Epidermal melanocyte (primary cell): ENCODE measurements around the gene ANTXR1.

Source experiments
- DNase-seq: peaks from one replicate; pipeline ENCODE4 v3.0.0; 2011; ENCODE audit warnings: low spot score; ENCODE audit not compliant: insufficient read length

ANTXR1 gene

GRCh38 chr2:69177785-69178636 lies 165.0 kb downstream of the ANTXR1 start:
- peak; percentile 46 for DNase-seq

GRCh38 chr2:69178756-69179155 lies 165.8 kb downstream of the ANTXR1 start:
- no peak for DNase-seq

- DNase-seq = no peak
Measured at GRCh38 chr2:69180227-69180626, 167.2 kb downstream of the ANTXR1 start.

DNA sequence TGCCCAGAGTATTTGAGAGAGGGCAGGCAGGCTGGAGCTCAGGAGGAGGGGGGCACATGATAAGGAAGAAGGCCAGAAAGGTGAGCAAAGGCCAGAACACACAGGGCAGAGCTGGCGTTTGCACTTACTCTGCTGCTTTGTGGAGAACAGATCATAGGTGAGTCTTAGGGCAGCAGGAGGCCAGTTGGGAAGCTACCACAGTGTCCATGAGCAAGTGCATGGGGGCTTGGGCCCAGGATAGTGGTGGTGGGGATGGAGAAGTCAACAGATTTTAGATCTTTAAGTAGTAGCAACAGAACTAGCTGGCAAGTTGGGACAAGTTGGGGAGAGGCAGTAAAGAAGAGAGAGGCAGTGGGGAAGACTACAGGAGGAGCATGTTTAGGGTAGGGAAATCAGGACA lies 168.0 kb downstream of the ANTXR1 start:
- no peak for DNase-seq

DNA sequence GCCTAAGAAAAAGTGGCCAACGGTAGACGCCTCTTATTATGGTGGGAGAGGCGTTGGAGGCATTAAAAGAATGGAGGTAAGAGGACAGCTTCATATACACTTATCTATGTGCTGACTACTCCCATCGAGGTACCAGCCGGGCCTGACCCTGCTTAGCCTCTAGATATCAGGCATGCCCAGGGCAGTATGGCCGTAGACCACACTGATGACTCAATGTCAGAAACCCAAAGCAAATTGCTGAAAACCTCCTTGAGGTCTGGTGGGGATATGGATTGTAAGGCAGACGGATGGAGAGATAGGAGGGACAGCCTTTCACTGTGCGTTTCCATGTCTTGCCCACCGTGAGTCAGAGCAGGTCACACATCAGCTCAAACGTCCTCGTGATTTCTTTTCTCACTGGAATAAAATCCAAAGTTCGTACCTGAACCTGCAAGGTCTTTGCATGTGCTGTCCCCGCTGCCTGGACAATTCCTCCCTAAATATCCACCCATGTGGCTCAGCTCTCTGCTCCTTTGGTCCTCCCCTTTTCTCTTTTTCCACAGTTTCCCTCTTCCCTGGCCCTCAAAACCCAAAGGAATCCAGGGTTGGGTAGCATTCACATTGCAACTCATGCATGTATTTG lies 168.9 kb downstream of the ANTXR1 start:
- DNase-seq = no peak

- no peak for DNase-seq
Measured at GRCh38 chr2:69183659-69184058, 170.7 kb downstream of the ANTXR1 start.

DNA sequence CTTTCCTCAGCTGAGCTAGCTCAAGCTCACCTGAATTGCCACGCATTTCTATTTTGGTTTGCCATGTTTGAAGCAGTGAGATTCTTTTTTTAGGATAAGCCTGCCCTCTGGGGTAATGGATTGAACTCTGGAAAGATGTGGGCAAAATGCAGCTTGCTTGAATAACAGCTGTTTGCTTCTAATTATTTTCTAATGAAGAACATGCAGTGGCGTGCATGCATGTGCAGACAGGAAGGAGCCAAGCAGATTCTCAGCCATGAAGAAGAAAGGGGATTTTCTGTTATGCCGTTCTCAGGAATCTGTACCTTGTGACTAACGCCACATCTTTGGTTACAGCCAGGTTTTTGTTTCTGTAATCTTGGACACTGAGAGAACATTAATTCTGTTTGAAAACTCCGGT lies 171.2 kb downstream of the ANTXR1 start:
- DNase-seq = no peak

- no peak for DNase-seq
Measured at GRCh38 chr2:69185807-69186206, 172.8 kb downstream of the ANTXR1 start.

GRCh38 chr2:69186614-69187013 lies 173.6 kb downstream of the ANTXR1 start:
- DNase-seq = no peak

GRCh38 chr2:69188182-69188900 lies 175.4 kb downstream of the ANTXR1 start:
- DNase-seq = no peak

GRCh38 chr2:69190743-69191404 lies 177.9 kb downstream of the ANTXR1 start:
- DNase-seq = no peak

DNA sequence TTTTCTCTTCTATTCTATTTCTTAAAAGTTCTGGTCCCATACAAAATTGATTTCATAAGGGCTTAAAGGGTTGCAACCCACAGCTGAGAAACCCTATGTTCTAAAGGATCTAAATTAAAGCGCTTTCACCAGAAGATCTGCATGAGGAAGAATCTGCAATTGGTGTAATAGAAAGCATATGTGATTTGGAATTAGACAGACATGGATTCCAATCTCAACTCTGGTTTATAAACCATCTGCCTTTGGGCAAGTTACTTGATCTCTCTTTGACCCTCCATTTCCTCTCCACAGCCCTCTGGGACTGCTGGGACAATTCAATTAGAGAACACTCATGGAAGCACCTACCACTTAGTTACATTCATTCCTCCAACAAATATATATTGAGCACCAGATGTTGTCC lies 178.7 kb downstream of the ANTXR1 start:
- no peak for DNase-seq

GRCh38 chr2:69192176-69192945 lies 179.4 kb downstream of the ANTXR1 start:
- DNase-seq = no peak

GRCh38 chr2:69195706-69196105 lies 182.7 kb downstream of the ANTXR1 start:
- DNase-seq = no peak

GRCh38 chr2:69196327-69197117 lies 183.5 kb downstream of the ANTXR1 start:
- DNase-seq = no peak

DNA sequence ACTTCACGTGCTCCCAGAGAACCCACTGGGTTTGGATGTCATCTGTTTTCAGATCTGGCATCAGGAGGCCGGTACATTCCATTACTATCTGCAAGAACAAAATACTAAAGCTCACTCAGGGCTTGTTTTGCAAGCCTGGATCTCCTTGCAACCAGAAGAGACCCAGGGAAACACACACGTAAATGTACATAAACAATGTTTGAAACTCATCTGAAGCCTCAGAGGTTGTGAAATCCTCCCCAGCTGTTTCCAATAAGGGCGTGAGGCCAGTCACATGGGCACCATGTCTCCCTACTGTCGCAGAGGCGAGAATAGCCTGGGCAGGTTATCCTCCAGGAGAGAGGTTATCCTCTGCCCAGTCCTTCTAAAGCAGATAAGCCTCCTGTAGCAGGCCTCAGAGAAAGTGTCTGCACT lies 187.1 kb downstream of the ANTXR1 start:
- no peak for DNase-seq

DNA sequence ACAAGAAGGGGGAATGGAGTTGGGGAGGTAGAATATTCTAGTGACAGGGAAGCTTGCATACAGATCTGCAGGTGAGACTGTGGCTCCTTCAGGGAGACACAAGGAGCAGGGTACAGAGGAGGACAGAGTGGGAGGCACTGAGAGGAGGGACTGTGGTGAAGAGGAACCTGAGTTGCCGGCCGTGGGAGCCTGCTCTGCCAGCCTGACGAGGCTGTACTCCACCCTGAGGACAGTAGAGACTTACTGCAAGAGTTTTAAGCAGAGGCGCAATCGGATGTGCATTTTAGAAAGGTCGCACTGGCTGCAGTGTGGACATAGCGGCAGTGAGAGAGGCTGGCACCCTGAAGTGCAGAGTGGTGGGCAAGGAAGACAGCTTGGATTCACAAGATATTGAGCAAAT lies 188.3 kb downstream of the ANTXR1 start:
- no peak for DNase-seq

GRCh38 chr2:69202327-69202726 lies 189.3 kb downstream of the ANTXR1 start:
- no peak for DNase-seq

DNA sequence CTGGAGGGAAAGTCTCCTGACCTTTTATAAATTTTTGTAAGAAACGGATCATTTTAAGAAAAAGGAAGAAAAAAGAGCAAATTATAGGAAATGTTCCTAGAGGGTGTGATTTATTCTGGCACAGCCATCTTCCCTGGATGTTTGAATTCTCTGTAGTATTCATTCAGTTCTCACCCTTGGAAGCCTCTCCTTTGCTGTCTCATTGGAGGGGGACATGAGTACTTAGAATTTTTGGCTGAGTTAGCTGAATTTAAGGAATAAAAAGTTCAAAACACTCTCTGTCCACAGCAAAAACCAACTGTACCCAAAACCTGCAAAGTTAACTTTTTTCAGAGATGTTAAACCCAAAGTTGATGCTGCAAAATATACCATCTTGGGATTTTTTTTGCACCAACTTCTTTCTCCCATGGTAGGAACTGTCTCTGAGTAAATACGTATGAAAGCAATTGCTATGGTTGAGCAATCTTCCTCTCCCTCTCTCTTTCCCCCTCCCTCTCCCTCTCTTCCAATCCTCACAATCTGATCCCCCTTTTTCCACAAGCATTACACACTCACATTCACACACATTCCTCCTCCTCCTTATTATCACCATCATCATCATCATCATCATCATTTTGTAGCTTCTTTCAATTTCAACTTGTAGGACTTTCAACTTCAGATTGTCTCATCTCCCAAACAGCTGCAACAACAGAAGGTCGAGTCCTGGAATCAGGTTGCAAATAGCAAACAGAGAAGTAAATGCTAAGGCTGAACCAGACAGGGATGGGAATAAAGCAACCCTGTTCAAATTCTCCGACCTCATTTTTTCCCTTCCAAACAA lies 190.4 kb downstream of the ANTXR1 start:
- DNase-seq = no peak
